IMR-90 (cell line): ENCODE results near the gene TPM4. TPM values are rescaled to one million over a fixed set of nuclear protein-coding genes. Genes with fewer than 3 reads are reported as not detected.

Source experiments
- ATAC-seq: fragments of 200-7000 bp; cut with Tn5 transposase; 2 replicates; pipeline ENCODE4 v1.9.1; 2020; ENCODE audit warnings: low read depth, mild to moderate bottlenecking, moderate library complexity
- BruUV-seq: library from RNA; stranded (reverse); fragments of 400-500 nt; replicated peaks from 2 replicates; lab custom pipeline; 2021; lab: Mats Ljungman, UMichigan
- CTCF ChIA-PET: fragments of 300-600 bp; formaldehyde crosslinking; extraction: SDS; loops from one replicate; lab custom pipeline; 2021; ENCODE audit warnings: antibody characterized with exemption; lab: Yijun Ruan, JAX
- POLR2A ChIA-PET: fragments of 300-600 bp; sonication (Branson Sonifier 250); formaldehyde crosslinking; loops from one replicate; lab custom pipeline; 2022; ENCODE audit warnings: antibody characterized with exemption; ENCODE audit not compliant: unreplicated experiment; lab: Charles Lee
- DNase-seq: peaks from one replicate; pipeline ENCODE4 v3.0.0; 2013
- H2AFZ ChIP-seq: replicated peaks from 2 replicates; pipeline ENCODE3; 2013; ENCODE audit warnings: low read length, mild to moderate bottlenecking; ENCODE audit not compliant: poor library complexity
- H2AK5ac ChIP-seq: 2 replicates; pipeline ENCODE4 v1.6.1; 2013; ENCODE audit warnings: low read depth, low read length, inconsistent platforms
- H2AK9ac ChIP-seq: replicated peaks from 2 replicates; pipeline ENCODE3; 2013; ENCODE audit warnings: mild to moderate bottlenecking, low read depth, low read length, moderate library complexity; ENCODE audit not compliant: poor library complexity
- H2BK120ac ChIP-seq: 2 replicates; pipeline ENCODE4 v1.6.1; 2013; ENCODE audit warnings: low read depth, low read length, inconsistent platforms
- H2BK15ac ChIP-seq: 3 replicates; pipeline ENCODE4 v1.6.1; 2013; ENCODE audit warnings: low read depth, low read length, inconsistent platforms
- H2BK20ac ChIP-seq: 2 replicates; pipeline ENCODE4 v1.6.1; 2013; ENCODE audit warnings: low read depth, mild to moderate bottlenecking, inconsistent platforms, low read length, moderate library complexity
- H2BK5ac ChIP-seq: 2 replicates; pipeline ENCODE4 v1.6.1; 2013; ENCODE audit warnings: mild to moderate bottlenecking, low read depth, low read length, inconsistent platforms; ENCODE audit not compliant: poor library complexity, severe bottlenecking
- H3K14ac ChIP-seq: replicated peaks from 2 replicates; pipeline ENCODE4 v1.6.1; 2013; ENCODE audit warnings: low read depth, low read length, inconsistent platforms
- H3K18ac ChIP-seq: 2 replicates; pipeline ENCODE4 v1.6.1; 2013; ENCODE audit warnings: low read depth, low read length, control low read depth
- H3K23ac ChIP-seq: 2 replicates; pipeline ENCODE4 v1.6.1; 2013; ENCODE audit warnings: low read depth, low read length, inconsistent platforms
- H3K27ac ChIP-seq: 2 replicates; pipeline ENCODE4 v1.5.1; 2013; ENCODE audit warnings: mild to moderate bottlenecking, control low read depth, low read length; ENCODE audit not compliant: insufficient read depth
- H3K27me3 ChIP-seq: 2 replicates; pipeline ENCODE4 v1.6.1; 2013; ENCODE audit warnings: low read length; ENCODE audit not compliant: control insufficient read depth, insufficient read depth
- H3K36me3 ChIP-seq: 2 replicates; pipeline ENCODE4 v1.6.1; 2013; ENCODE audit warnings: low read length, mixed read lengths; ENCODE audit not compliant: control insufficient read depth, insufficient read depth
- H3K4ac ChIP-seq: 2 replicates; pipeline ENCODE4 v1.6.1; 2013; ENCODE audit warnings: low read depth, low read length, inconsistent platforms
- H3K4me1 ChIP-seq: 2 replicates; pipeline ENCODE4 v1.6.1; 2013; ENCODE audit warnings: low read length, mixed read lengths; ENCODE audit not compliant: control insufficient read depth, insufficient read depth
- H3K4me2 ChIP-seq: 2 replicates; pipeline ENCODE4 v1.6.1; 2013; ENCODE audit warnings: low read depth, mild to moderate bottlenecking, control low read depth, low read length, moderate library complexity
- H3K4me3 ChIP-seq: 2 replicates; pipeline ENCODE4 v1.5.1; 2013; ENCODE audit warnings: low read depth, mild to moderate bottlenecking, control low read depth, low read length, moderate library complexity; ENCODE audit not compliant: insufficient read depth
- H3K56ac ChIP-seq: 2 replicates; pipeline ENCODE4 v1.6.1; 2013; ENCODE audit warnings: low read length, inconsistent platforms; ENCODE audit not compliant: insufficient read depth; ENCODE audit errors: extremely low read depth
- H3K79me1 ChIP-seq, 2 experiments: 2 replicates each; pipeline ENCODE4 v1.6.1; 2013; ENCODE audit warnings: low read length in 2 of 2, inconsistent platforms in 1 of 2, low read depth in 1 of 2
- H3K9ac ChIP-seq: 2 replicates; pipeline ENCODE4 v1.6.1; 2013; ENCODE audit warnings: low read depth, low read length, control low read depth
- H3K9me1 ChIP-seq: 2 replicates; pipeline ENCODE4 v1.6.1; 2013; ENCODE audit warnings: low read length, inconsistent platforms; ENCODE audit not compliant: insufficient read depth
- H3K9me3 ChIP-seq: 2 replicates; pipeline ENCODE4 v1.6.1; 2013; ENCODE audit warnings: low read length; ENCODE audit not compliant: control insufficient read depth, insufficient read depth
- H4K20me1 ChIP-seq: 2 replicates; pipeline ENCODE4 v1.6.1; 2013; ENCODE audit warnings: low read length, inconsistent platforms; ENCODE audit not compliant: insufficient read depth
- H4K5ac ChIP-seq: 2 replicates; pipeline ENCODE4 v1.6.1; 2013; ENCODE audit warnings: mild to moderate bottlenecking, low read depth, low read length, control low read depth
- H4K8ac ChIP-seq, 2 experiments: 2 replicates each; pipeline ENCODE4 v1.6.1; 2013; ENCODE audit warnings: low read depth in 2 of 2, low read length in 2 of 2, control low read depth in 1 of 2, inconsistent platforms in 1 of 2
- H4K91ac ChIP-seq: 2 replicates; pipeline ENCODE4 v1.6.1; 2013; ENCODE audit warnings: low read depth, low read length, inconsistent platforms; ENCODE audit not compliant: insufficient read depth
- CHD1 ChIP-seq: IDR thresholded peaks from 2 replicates; pipeline ENCODE4 v1.6.1; 2012; ENCODE audit warnings: low read depth, low read length, improper control_type of control experiment
- FOS ChIP-seq: fragments of 150-350 bp; IDR thresholded peaks from 2 replicates; pipeline ENCODE4 v1.6.1; 2016; ENCODE audit warnings: low read depth, low read length
- MAFK ChIP-seq: IDR thresholded peaks from 2 replicates; pipeline ENCODE4 v1.6.1; 2012; ENCODE audit warnings: low read depth, low read length, improper control_type of control experiment
- MAZ ChIP-seq: IDR thresholded peaks from 2 replicates; pipeline ENCODE4 v1.6.1; 2012; ENCODE audit warnings: low read depth, mild to moderate bottlenecking, low read length, improper control_type of control experiment, moderate library complexity, borderline replicate concordance
- NFE2L2 ChIP-seq: fragments of 150-350 bp; IDR thresholded peaks from 2 replicates; pipeline ENCODE4 v1.6.1; 2016; ENCODE audit warnings: low read depth, mild to moderate bottlenecking, low read length
- RAD21 ChIP-seq: IDR thresholded peaks from 2 replicates; pipeline ENCODE4 v1.6.1; 2012; ENCODE audit warnings: low read length, improper control_type of control experiment
- WGBS, 2 experiments: methylation state at CpG; one replicate each; pipeline versions ENCODE4 v1.1.5 to v1.1.7; 2013; ENCODE audit warnings: missing lambda C conversion rate in 2 of 2; ENCODE audit not compliant: insufficient read length in 1 of 2; ENCODE audit errors: extremely low coverage in 2 of 2; 5-methylcytosine and 5-hydroxymethylcytosine counted together
- dilution Hi-C: fragments of 300-500 bp; cut with HindIII; formaldehyde crosslinking; loops from one replicate; pipeline ENCODE4 v1.14.3; 2018; ENCODE audit warnings: low sequenced_read_pairs; ENCODE audit not compliant: unreplicated experiment
- in situ Hi-C: fragments of 300-500 bp; cut with MboI; formaldehyde crosslinking; loops from 3 replicates; pipeline ENCODE4 v1.14.3; 2019; ENCODE audit warnings: low sequenced_read_pairs, inconsistent platforms, mixed read lengths
- intact Hi-C: fragments of 100-400 bp; cut with micrococcal nuclease; formaldehyde crosslinking; loops from 2 replicates; pipeline ENCODE4 v1.10.0; 2022
- polyA plus RNA-seq, 3 experiments: library from polyadenylated mRNA; depleted of rRNA; stranded (reverse); fragments of >200 nt; gene quantifications; 2 replicates each; pipeline ENCODE4 v1.2.3, GENCODE V29; 2012; ENCODE audit warnings: low replicate concordance in 1 of 3
- total RNA-seq: library from RNA; depleted of rRNA; stranded (reverse); fragments of >200 nt; gene quantifications from 2 replicates; pipeline ENCODE4 v1.2.3, GENCODE V29; 2012

Gene TPM4
- total and polyA plus RNA-seq, 2 of the 4 experiments (the other 2 are of a cell fraction): 1,075 to 1,160 TPM

GRCh38 chr19:16088351-16089009, 12.2 kb downstream of the TPM4 start (continued):
- no peak for TF ChIP-seq CHD1

GRCh38 chr19:16089010-16089846, 12.9 kb downstream of the TPM4 start:
- no peak overlapping the region for H2AK9ac ChIP-seq
- H2BK15ac ChIP-seq: no peak overlapping the region
- peak overlapping the region; percentile 64; the same call in 1 of the 2 replicates for H3K23ac ChIP-seq
- H3K9ac ChIP-seq: no peak overlapping the region
- no peaks in the 10 kb centered on the region for H3K9me3 ChIP-seq
- no peak overlapping the region for H2BK120ac ChIP-seq
- no peak overlapping the region for H2BK5ac ChIP-seq
- no peak overlapping the region for H4K5ac ChIP-seq
- peaks cover 9% of the 10 kb centered on the region for H3K4me1 ChIP-seq
- no peak for DNase-seq
- H3K79me1 ChIP-seq: peaks cover 52 to 91% of the 10 kb centered on the region in 2 experiments
- peaks cover 92% of the 10 kb centered on the region for H3K36me3 ChIP-seq
- peaks cover 100% of the 10 kb centered on the region for H4K20me1 ChIP-seq
- no peak overlapping the region for H2BK20ac ChIP-seq
- WGBS, 2 experiments: 94% methylated on average over 2 of the region's 10 CpGs; no CpG with 5 or more reads in 1 of the 2 experiments
- in situ Hi-C loops: no loop called here
- no TSS peak for BruUV-seq
- ChIA-PET POLR2A (interaction anchor here (0.6 kb wide), 3 partner anchors 26 to 696 kb away, joined by 4 to 7 read pairs (median 5); no protein-coding TSS in a partner anchor), CTCF (interaction anchor here (0.6 to 1.4 kb wide), 2 partner anchors 8 to 47 kb away, joined by 3 to 4 read pairs; no protein-coding TSS in a partner anchor)
- H2AFZ ChIP-seq: no peak overlapping the region
- no peak overlapping the region for H3K14ac ChIP-seq
- dilution Hi-C loops: no loop called here
- TF ChIP-seq RAD21: no peak
- TF ChIP-seq MAFK: no peak
- no peak for TF ChIP-seq MAZ
- TF ChIP-seq FOS: no peak
- TF ChIP-seq NFE2L2: no peak
- no peak overlapping the region for H4K8ac ChIP-seq
- no peak overlapping the region for H3K4ac ChIP-seq
- H3K56ac ChIP-seq: no peak overlapping the region
- H3K9me1 ChIP-seq: peaks cover 6% of the 10 kb centered on the region
- no peak overlapping the region for H4K91ac ChIP-seq
- intact Hi-C loops: no loop called here
- H3K18ac ChIP-seq: no peak overlapping the region
- no peak for ATAC-seq
- H3K4me2 ChIP-seq: no peak overlapping the region
- no peak overlapping the region for H3K4me3 ChIP-seq
- no peak overlapping the region; the same call in 1 of the 2 replicates for H3K27ac ChIP-seq
- no peak overlapping the region for H2AK5ac ChIP-seq
- H3K27me3 ChIP-seq: no peaks in the 10 kb centered on the region
